Measurements from ENCODE around the gene ABHD16B.

DNA sequence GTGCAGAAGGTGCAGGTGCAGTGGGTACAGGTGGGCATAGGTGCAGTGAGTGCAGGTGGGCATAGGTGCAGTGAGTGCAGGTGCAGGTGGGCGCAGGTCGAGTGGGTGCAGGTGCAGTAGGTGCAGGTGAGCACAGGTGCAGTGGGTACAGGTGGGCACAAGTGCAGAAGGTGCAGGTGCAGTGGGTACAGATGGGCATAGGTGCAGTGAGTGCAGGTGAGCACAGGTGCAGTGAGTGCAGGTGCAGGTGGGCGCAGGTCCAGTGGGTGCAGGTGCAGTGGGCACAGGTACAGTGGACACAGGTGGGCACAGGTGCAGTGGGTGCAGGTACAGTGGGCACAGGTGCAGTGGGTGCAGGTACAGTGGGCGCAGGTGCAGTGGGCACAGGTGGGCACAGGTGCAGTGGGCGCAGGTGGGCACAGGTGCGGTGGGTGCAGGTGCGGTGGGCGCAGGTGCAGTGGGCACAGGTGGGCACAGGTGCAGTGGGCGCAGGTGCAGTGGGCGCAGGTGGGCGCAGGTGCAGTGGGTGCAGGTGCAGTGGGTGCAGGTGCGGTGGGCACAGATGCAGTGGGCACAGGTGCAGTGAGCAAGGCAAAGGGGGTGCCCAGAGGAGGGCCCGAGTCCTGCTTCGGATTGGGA, 45.6 kb upstream of the ABHD16B start:
- TF ChIP-seq, protein P1, sequence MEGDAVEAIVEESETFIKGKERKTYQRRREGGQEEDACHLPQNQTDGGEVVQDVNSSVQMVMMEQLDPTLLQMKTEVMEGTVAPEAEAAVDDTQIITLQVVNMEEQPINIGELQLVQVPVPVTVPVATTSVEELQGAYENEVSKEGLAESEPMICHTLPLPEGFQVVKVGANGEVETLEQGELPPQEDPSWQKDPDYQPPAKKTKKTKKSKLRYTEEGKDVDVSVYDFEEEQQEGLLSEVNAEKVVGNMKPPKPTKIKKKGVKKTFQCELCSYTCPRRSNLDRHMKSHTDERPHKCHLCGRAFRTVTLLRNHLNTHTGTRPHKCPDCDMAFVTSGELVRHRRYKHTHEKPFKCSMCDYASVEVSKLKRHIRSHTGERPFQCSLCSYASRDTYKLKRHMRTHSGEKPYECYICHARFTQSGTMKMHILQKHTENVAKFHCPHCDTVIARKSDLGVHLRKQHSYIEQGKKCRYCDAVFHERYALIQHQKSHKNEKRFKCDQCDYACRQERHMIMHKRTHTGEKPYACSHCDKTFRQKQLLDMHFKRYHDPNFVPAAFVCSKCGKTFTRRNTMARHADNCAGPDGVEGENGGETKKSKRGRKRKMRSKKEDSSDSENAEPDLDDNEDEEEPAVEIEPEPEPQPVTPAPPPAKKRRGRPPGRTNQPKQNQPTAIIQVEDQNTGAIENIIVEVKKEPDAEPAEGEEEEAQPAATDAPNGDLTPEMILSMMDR (IDR thresholded peaks at IDR 0.05), result no peak
- no peak for TF ChIP-seq POLR2A (IDR thresholded peaks at IDR 0.05)

Measured in Peyer's patch (tissue), 4 donors.